Subcutaneous adipose tissue (tissue), 4 donors: ENCODE measurements around the gene YLPM1. TPM values are rescaled to one million over a fixed set of nuclear protein-coding genes. Genes with fewer than 3 reads are reported as not detected.

Experiments
- CTCF ChIP-seq: fragments of 450-650 bp; IDR thresholded peaks from one replicate; pipeline ENCODE4 v1.5.1; 2016; ENCODE audit warnings: low read depth, mild to moderate bottlenecking, control low read depth, antibody characterized with exemption, moderate library complexity
- total RNA-seq, 4 donors: library from RNA; depleted of rRNA; stranded (reverse); fragments of >200 nt; gene quantifications; one replicate each; pipeline ENCODE4 v1.1.0, GENCODE V29; 2016

YLPM1 gene
- total RNA-seq, 4 donors from 2014 or later, result 44.2 to 61.6 (median 50.6) TPM

- no peak for TF ChIP-seq CTCF
These were observed 72.6 kb downstream of the YLPM1 start for GRCh38 chr14:74835645-74836250.

DNA sequence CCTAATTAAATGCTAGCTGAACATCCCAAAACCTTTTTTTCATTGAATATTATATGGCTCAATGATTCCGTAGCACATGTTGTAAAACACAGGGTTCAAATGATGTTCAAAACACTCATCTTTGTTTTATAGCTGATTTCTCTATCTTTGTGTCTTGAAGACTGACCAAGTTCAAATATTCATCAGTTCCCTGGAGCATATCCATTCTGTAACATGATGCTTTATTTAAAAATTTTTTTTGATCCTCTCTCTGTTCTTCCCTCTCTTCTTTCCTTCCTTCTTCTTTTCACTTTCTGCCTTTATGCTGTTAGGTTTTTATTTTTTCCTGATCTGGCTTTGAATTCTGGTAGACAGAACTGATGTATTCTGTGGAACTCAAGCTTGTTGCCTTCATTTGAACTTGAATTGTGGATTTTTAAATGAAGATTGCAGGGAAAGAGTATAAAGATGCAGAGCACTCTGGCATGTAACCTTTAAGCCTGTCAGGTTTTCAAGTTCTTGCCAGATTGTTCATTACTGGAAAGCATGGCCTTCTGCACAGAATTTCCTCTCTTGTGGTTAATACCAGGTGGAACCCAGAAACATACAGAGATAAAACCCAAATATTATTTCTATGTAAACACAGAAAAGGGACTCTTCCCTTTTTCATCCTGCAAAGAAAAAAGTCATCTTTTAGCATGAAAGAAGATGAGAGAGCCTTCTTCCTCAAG, 73.3 kb downstream of the YLPM1 start:
- TF ChIP-seq CTCF, result no peak

- no peak for TF ChIP-seq CTCF
These were observed 75.0 kb downstream of the YLPM1 start for GRCh38 chr14:74838166-74838565.

GRCh38 chr14:74840603-74841030, 77.5 kb downstream of the YLPM1 start:
- TF ChIP-seq CTCF, result no peak

DNA sequence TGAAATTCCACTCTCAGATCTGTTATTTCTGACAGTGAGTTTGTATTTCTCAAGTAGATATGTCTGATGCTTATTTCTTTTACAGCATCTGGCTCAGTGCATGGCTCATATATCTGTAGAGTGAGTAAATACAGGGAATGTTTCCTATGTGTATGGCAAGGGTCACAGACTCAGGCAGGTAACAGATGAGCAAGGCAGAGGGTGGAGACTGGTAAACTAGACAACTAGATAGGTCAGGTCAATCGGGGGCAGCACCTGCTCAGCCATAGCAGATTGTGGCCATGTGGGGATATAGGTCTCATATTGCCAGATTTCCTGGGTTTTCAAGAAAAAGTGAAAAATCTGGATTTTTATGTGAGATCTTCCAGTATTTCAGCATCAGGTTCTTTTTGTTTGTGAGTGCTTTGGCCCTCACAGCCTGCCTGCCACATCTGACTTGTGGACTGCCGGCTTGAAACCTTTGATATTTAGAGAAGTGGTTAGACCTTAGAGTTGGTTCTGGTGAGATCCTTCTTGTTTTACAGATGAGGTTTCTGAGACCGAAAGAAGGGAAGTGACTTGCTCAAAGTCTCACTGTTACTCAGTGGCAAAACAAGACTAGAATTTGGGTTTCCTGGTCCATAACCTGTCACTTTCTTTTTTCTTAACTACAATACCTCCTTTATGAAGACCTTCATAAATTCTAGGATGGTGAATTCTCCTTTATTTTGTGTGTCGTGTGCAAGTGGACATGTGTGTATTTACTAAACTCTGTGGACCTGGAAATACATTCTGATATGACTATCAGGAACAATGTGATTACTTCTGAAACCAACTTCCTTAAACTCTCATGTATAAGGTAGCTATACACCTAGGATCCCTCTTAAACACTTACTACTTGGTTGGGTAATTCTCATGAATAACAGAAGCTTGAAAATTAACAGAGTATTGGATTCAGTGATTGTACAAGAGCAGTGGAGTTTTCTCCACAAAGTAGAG, 78.4 kb downstream of the YLPM1 start:
- no peak for TF ChIP-seq CTCF

- no peak for TF ChIP-seq CTCF
These were observed 80.5 kb downstream of the YLPM1 start for GRCh38 chr14:74843653-74844052.

- TF ChIP-seq CTCF, result no peak
These were observed 83.1 kb downstream of the YLPM1 start for GRCh38 chr14:74846168-74846567.
